GM12878 (cell line): ENCODE results near the gene OR8A1. TPM values are rescaled to one million over a fixed set of nuclear protein-coding genes. Genes with fewer than 3 reads are reported as not detected.

ENCODE experiments used
- ATAC-seq: fragments of 200-7000 bp; cut with Tn5 transposase; 3 replicates; pipeline ENCODE4 v1.9.1; 2020; ENCODE audit warnings: mild to moderate bottlenecking, moderate library complexity
- BruUV-seq: library from RNA; stranded (reverse); fragments of 400-500 nt; replicated peaks from 2 replicates; lab custom pipeline; 2021; lab: Mats Ljungman, UMichigan
- CTCF ChIA-PET: fragments of 300-600 bp; sonication (Branson Sonifier 250); formaldehyde crosslinking; extraction: SDS; loops from one replicate; lab custom pipeline; 2021; ENCODE audit warnings: inconsistent platforms; lab: Yijun Ruan, JAX
- POLR2A ChIA-PET: fragments of 350-600 bp; formaldehyde crosslinking; extraction: SDS; loops from one replicate; lab custom pipeline; 2021; ENCODE audit warnings: inconsistent platforms; lab: Charles Lee
- RAD21 ChIA-PET: fragments of 300-600 bp; sonication (Branson Sonifier 250); formaldehyde crosslinking; loops from one replicate; lab custom pipeline; 2023; ENCODE audit warnings: antibody characterized with exemption; ENCODE audit not compliant: unreplicated experiment; lab: Charles Lee
- SMC1A ChIA-PET: fragments of 300-600 bp; sonication (Branson Sonifier 250); formaldehyde crosslinking; loops from one replicate; lab custom pipeline; 2023; ENCODE audit not compliant: unreplicated experiment, uncharacterized antibody; lab: Charles Lee
- DNase-seq: peaks from one replicate; pipeline ENCODE4 v3.0.0-alpha.2; 2011; ENCODE audit warnings: low read depth, low spot score
- FAIRE-seq: peaks from 3 replicates; lab custom pipeline; 2011; peaks lifted over from hg19 to GRCh38; lab: Jason Lieb, UNC
- H2AFZ ChIP-seq: 2 replicates; pipeline ENCODE4 v1.6.0; 2011; ENCODE audit warnings: low read depth, low read length, control low read depth; ENCODE audit not compliant: control insufficient read depth
- H3K27ac ChIP-seq: 2 replicates; pipeline ENCODE4 v1.5.1; 2011; ENCODE audit warnings: control low read depth; ENCODE audit not compliant: control insufficient read depth, insufficient read depth
- H3K27me3 ChIP-seq, 2 experiments: replicated peaks in 1 of 2; 2 replicates each; pipeline versions ENCODE4 v1.6.0 to v1.6.1; 2011; ENCODE audit warnings: low read length in 1 of 2; ENCODE audit not compliant: control insufficient read depth in 2 of 2, insufficient read depth in 2 of 2
- H3K36me3 ChIP-seq, 2 experiments: 2 replicates each; pipeline ENCODE4 v1.5.1; 2011; ENCODE audit warnings: low read length in 1 of 2; ENCODE audit not compliant: control insufficient read depth in 2 of 2, insufficient read depth in 2 of 2
- H3K4me1 ChIP-seq: 2 replicates; pipeline ENCODE4 v1.6.1; 2011; ENCODE audit warnings: mild to moderate bottlenecking, low read length, moderate library complexity, mixed read lengths; ENCODE audit not compliant: control insufficient read depth, insufficient read depth
- H3K4me2 ChIP-seq: 2 replicates; pipeline ENCODE4 v1.6.0; 2011; ENCODE audit warnings: control low read depth; ENCODE audit not compliant: control insufficient read depth, insufficient read depth
- H3K4me3 ChIP-seq: fragments of 200-600 bp; sonication (generic); 2 replicates; pipeline ENCODE4 v1.5.1; 2016
- H3K79me2 ChIP-seq: 2 replicates; pipeline ENCODE4 v1.6.0; 2011; ENCODE audit warnings: low read length; ENCODE audit not compliant: control insufficient read depth, insufficient read depth
- H3K9ac ChIP-seq: 2 replicates; pipeline ENCODE4 v1.8.0; 2011; ENCODE audit warnings: low read length, control low read depth, mixed read lengths; ENCODE audit not compliant: control insufficient read depth, insufficient read depth
- H3K9me3 ChIP-seq: replicated peaks from 3 replicates; pipeline ENCODE4 v1.5.1; 2011; ENCODE audit warnings: mild to moderate bottlenecking, low read length; ENCODE audit not compliant: control insufficient read depth, insufficient read depth
- H4K20me1 ChIP-seq: 2 replicates; pipeline ENCODE4 v1.6.0; 2011; ENCODE audit not compliant: control insufficient read depth, insufficient read depth
- CEBPB ChIP-seq, 2 experiments: fragments of 150-350 bp in 1 of 2; IDR thresholded peaks; 2 replicates each; pipeline ENCODE4 v1.6.1; 2012 to 2014; ENCODE audit warnings: low read depth in 2 of 2, low read length in 2 of 2, borderline replicate concordance in 1 of 2, inconsistent platforms in 1 of 2
- EZH2 ChIP-seq: IDR thresholded peaks from 2 replicates; pipeline ENCODE4 v1.6.1; 2012; ENCODE audit warnings: low read depth, mild to moderate bottlenecking, control low read depth, inconsistent platforms, low read length, borderline replicate concordance; ENCODE audit not compliant: control insufficient read depth
- KAT2A ChIP-seq: conservative IDR thresholded peaks from 2 replicates; pipeline ENCODE4 v1.6.1; 2011; ENCODE audit warnings: low read depth, low read length; ENCODE audit not compliant: control insufficient read depth
- LARP7 ChIP-seq: fragments of 450-650 bp; IDR thresholded peaks from 2 replicates; pipeline ENCODE4 v1.6.1; 2017; ENCODE audit warnings: mild to moderate bottlenecking
- MTA2 ChIP-seq: fragments of 450-650 bp; IDR thresholded peaks from 2 replicates; pipeline ENCODE4 v1.6.1; 2016; ENCODE audit warnings: low read depth, mild to moderate bottlenecking, moderate library complexity
- NFXL1 ChIP-seq: fragments of 450-650 bp; IDR thresholded peaks from 2 replicates; pipeline ENCODE4 v1.6.1; 2017; ENCODE audit warnings: antibody characterized with exemption, mild to moderate bottlenecking, borderline replicate concordance
- PAX8 ChIP-seq: fragments of 450-650 bp; IDR thresholded peaks from 2 replicates; pipeline ENCODE4 v1.6.1; 2017; ENCODE audit warnings: mild to moderate bottlenecking, moderate library complexity
- RAD21 ChIP-seq: IDR thresholded peaks from 2 replicates; pipeline ENCODE4 v1.6.1; 2011; ENCODE audit warnings: mild to moderate bottlenecking, low read depth, low read length, moderate library complexity; ENCODE audit not compliant: insufficient read depth
- RB1 ChIP-seq: fragments of 450-650 bp; formaldehyde crosslinking; IDR thresholded peaks from 2 replicates; pipeline ENCODE4 v1.6.1; 2017; ENCODE audit warnings: mild to moderate bottlenecking, borderline replicate concordance
- RELA ChIP-seq: fragments of 450-650 bp; IDR thresholded peaks from 2 replicates; pipeline ENCODE4 v1.8.0; 2014; ENCODE audit warnings: borderline replicate concordance; ENCODE audit not compliant: partially characterized antibody
- TCF7 ChIP-seq: IDR thresholded peaks from 2 replicates; pipeline ENCODE4 v1.6.1; 2014; ENCODE audit warnings: antibody characterized with exemption, borderline replicate concordance
- ZNF207 ChIP-seq: fragments of 450-650 bp; IDR thresholded peaks from 2 replicates; pipeline ENCODE4 v1.6.1; 2014; ENCODE audit warnings: antibody characterized with exemption, mild to moderate bottlenecking, borderline replicate concordance
- WGBS: methylation state at CpG from one replicate; pipeline ENCODE4 v1.1.6; 2016; ENCODE audit warnings: low lambda C conversion rate; ENCODE audit not compliant: insufficient replicate concordance, insufficient coverage; ENCODE audit errors: missing lambda C conversion rate; 5-methylcytosine and 5-hydroxymethylcytosine counted together
- in situ Hi-C: fragments of 300-500 bp; cut with MboI; formaldehyde crosslinking; loops from 9 replicates; pipeline ENCODE4 v1.14.3; 2018; ENCODE audit warnings: mixed read lengths
- intact Hi-C: fragments of 100-400 bp; cut with micrococcal nuclease; formaldehyde crosslinking; loops from one replicate; pipeline ENCODE4 v1.14.2; 2022; ENCODE audit not compliant: unreplicated experiment
- polyA plus RNA-seq, 11 experiments: library from polyadenylated mRNA; depleted of rRNA in 4 of 11; unstranded in 6 of 11; stranded (reverse) in 5 of 11; fragments of >200 nt; fragmentation: Nextera tagmentation in 4 of 11; fragmentation: Illumina TruSeq in 1 of 11; extraction: Ambion mirVana in 4 of 11; extraction: Trizol in 1 of 11; gene quantifications; 1 replicate in 1 of 11; 2 replicates in 10 of 11; pipeline versions ENCODE4 v1.2.1 to v1.2.3, GENCODE V29; 2011 to 2016; ENCODE audit warnings: inconsistent platforms in 2 of 11, missing spikeins in 2 of 11, low read depth in 1 of 11
- total RNA-seq, 4 experiments: library from RNA; depleted of rRNA in 3 of 4; stranded (reverse); fragments of >200 nt in 3 of 4; fragmentation: Illumina TruSeq in 1 of 4; extraction: Trizol in 1 of 4; gene quantifications; 2 replicates each; pipeline versions ENCODE4 v1.2.1 to v1.2.3, GENCODE V29; 2013 to 2021
- TF ChIP-seq, protein P1 (sequence below): fragments of 450-650 bp; IDR thresholded peaks from 2 replicates; pipeline ENCODE4 v1.6.1; 2016; ENCODE audit warnings: mild to moderate bottlenecking, moderate library complexity, borderline replicate concordance

The OR8A1 gene
- total and polyA plus RNA-seq, 10 of the 15 experiments (the other 5 are each of a cell fraction or from before 2014, with no cell fraction given): not detected

DNA sequence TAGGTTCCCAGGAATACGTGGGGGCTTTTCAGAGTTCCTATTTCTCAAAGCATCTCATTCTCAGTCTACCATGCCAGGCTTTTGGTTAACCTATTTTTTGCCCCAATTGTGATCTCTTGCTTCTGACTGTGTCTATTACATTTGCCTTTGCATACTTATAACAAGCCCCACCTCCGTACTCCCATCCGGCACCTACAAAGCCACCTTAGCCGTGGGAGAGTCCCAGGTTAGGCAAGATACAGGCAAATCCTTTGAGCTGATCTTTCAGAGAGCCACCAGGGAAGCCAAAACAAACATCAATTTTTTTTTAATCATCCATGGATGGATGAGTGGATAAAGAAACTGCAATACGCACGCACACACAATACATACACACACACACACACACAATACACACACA lies 22.8 kb downstream of the OR8A1 start:
- no peak for FAIRE-seq
- CTCF ChIA-PET: interaction anchor here (1.4 kb wide), 1 partner anchor 176 kb away, joined by 4 read pairs; no protein-coding TSS in a partner anchor
- SMC1A ChIA-PET: no interaction called here
- intact Hi-C loops (no loop called here), in situ Hi-C loops (no loop called here)
- Histone ChIP-seq H4K20me1 (no peaks in the 10 kb centered on the region), H3K4me3 (no peak overlapping the region), H3K27me3 (no peaks in the 10 kb centered on the region; a peak in 1 of 4 replicates), H3K9ac (no peak overlapping the region), H2AFZ (no peak overlapping the region), H3K4me2 (no peak overlapping the region), H3K27ac (no peak overlapping the region), H3K9me3 (no peaks in the 10 kb centered on the region), H3K79me2 (no peaks in the 10 kb centered on the region), H3K36me3 (no peaks in the 10 kb centered on the region), H3K4me1 (no peaks in the 10 kb centered on the region)
- RAD21 ChIA-PET: no interaction called here
- BruUV-seq: no TSS peak
- POLR2A ChIA-PET: no interaction called here
- 50% methylated on average over 6 of the region's 6 CpGs for WGBS
- no peak for ATAC-seq
- TF ChIP-seq EZH2: no peak
- no peak for TF ChIP-seq TCF7
- no peak for TF ChIP-seq MTA2
- no peak for TF ChIP-seq RAD21
- TF ChIP-seq PAX8: no peak
- TF ChIP-seq LARP7: no peak
- no peak for TF ChIP-seq RELA
- no peak for TF ChIP-seq NFXL1
- TF ChIP-seq, protein P1, sequence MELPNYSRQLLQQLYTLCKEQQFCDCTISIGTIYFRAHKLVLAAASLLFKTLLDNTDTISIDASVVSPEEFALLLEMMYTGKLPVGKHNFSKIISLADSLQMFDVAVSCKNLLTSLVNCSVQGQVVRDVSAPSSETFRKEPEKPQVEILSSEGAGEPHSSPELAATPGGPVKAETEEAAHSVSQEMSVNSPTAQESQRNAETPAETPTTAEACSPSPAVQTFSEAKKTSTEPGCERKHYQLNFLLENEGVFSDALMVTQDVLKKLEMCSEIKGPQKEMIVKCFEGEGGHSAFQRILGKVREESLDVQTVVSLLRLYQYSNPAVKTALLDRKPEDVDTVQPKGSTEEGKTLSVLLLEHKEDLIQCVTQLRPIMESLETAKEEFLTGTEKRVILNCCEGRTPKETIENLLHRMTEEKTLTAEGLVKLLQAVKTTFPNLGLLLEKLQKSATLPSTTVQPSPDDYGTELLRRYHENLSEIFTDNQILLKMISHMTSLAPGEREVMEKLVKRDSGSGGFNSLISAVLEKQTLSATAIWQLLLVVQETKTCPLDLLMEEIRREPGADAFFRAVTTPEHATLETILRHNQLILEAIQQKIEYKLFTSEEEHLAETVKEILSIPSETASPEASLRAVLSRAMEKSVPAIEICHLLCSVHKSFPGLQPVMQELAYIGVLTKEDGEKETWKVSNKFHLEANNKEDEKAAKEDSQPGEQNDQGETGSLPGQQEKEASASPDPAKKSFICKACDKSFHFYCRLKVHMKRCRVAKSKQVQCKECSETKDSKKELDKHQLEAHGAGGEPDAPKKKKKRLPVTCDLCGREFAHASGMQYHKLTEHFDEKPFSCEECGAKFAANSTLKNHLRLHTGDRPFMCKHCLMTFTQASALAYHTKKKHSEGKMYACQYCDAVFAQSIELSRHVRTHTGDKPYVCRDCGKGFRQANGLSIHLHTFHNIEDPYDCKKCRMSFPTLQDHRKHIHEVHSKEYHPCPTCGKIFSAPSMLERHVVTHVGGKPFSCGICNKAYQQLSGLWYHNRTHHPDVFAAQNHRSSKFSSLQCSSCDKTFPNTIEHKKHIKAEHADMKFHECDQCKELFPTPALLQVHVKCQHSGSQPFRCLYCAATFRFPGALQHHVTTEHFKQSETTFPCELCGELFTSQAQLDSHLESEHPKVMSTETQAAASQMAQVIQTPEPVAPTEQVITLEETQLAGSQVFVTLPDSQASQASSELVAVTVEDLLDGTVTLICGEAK: no peak
- TF ChIP-seq ZNF207: no peak
- TF ChIP-seq CEBPB (IDR thresholded peaks at IDR 0.05; ENCODE audit: borderline replicate concordance in 1 of 2, low read depth in 2 of 2, low read length in 2 of 2): no peak
- TF ChIP-seq KAT2A: no peak
- TF ChIP-seq RB1: no peak
- no peak for DNase-seq
